HL-60/S4 (cell line): Measurements from ENCODE around the gene SPRED2.

ENCODE experiments used
- in situ Hi-C: fragments of 300-500 bp; cut with MboI; formaldehyde crosslinking; loops from 2 replicates; pipeline ENCODE4 v1.14.3; 2022; ENCODE audit warnings: low sequenced_read_pairs

SPRED2 gene

DNA sequence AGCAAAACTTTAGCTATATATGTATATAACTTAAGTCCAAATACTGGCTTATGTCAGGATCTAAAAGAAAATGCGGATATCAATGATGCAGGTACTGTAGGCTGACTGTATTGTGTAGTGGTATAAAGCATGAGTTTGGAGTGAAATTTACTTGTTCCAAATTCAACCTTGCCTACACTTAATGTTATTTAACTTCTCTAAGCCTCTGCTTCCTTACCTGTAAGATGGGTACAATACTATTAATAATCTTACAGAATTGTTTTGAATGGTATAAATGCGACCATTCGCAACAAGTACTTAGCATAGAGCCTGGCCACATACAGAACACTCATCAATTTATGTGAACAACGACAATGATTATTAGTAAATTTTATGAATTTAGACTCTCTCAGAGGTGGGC is 62.4 kb downstream of the SPRED2 start:
- in situ Hi-C loops = no loop called here

DNA sequence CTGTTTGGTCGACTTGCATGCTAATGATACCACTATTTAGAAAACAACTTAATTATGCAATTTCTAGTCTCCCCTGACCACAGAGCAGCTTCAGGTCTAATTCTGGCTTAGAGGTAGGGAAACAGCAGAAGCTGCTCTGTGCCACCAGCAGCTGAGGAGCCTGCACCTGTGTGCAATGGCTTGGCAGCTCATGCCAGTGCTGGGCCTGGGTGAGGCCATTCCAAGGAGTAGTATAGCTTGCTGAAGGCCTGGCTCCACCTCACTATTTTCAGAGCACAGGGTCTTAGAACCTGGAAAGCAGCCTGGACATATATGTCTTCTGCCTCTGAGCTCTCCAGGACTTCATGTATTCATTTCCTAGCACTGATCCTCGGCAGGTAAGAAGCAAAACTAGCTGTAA is 62.8 kb downstream of the SPRED2 start:
- in situ Hi-C loops = no loop called here

DNA sequence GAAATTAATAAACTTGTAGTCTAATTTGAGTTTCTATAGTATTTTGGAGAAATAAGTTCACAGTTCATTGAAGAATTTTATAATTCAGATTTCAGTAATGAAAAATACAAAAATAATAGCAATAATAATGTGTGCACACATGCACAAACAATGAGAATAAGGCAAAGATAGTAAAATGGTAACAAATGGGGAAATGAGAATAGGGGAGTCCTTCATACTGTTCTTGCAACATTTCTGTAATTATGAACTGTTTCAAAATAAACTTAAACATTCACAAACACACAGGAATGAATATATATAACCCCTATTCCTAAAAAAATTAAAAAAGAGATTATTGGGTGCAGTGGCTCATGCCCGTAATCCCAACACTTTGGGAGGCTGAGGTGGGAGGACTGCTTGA is 63.9 kb downstream of the SPRED2 start:
- in situ Hi-C loops = no loop called here

DNA sequence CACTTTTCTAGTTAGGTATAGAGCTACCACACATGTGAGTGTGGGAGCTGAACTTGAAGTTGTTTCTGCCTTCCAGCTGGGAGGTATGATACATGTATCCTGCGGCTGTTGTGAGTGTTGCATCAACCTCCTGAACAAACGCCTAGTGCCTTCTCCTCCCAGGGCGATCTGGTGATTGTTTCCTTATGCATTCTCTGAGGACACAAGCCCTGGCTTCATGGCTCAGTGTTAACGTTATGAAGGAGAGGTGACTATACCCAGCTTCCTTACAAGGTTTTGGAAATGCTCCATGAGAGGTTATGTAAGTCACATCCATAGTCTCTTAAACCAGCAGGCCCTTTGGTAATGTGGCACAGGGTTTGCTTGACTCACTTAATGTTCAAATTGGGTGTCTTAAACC is 64.9 kb downstream of the SPRED2 start:
- in situ Hi-C loops = no loop called here

DNA sequence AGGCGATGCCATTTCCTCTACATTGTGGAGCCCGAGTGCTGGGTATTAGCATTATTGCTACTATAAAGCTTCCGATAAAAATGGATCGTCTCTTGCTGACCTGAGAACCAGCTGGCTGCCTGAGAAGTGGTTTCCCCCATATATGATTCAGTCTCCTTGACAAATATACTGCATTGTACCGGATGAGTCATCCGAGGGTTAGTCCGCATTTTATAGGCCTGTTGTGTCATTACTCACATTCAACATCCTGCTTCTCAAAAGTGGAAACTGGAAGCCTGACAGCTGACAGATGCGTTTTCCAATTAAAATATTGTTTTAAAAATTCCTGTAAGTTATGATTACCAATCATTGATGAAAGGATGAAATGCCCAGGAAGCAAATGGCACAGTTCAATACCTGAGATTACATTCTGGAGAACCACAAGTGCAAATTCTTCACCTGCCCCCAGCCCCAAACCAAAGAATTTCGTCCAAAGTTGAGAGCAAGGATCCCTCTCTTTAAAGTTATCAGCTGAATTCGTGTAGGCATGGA is 65.7 kb downstream of the SPRED2 start:
- in situ Hi-C loops = no loop called here

DNA sequence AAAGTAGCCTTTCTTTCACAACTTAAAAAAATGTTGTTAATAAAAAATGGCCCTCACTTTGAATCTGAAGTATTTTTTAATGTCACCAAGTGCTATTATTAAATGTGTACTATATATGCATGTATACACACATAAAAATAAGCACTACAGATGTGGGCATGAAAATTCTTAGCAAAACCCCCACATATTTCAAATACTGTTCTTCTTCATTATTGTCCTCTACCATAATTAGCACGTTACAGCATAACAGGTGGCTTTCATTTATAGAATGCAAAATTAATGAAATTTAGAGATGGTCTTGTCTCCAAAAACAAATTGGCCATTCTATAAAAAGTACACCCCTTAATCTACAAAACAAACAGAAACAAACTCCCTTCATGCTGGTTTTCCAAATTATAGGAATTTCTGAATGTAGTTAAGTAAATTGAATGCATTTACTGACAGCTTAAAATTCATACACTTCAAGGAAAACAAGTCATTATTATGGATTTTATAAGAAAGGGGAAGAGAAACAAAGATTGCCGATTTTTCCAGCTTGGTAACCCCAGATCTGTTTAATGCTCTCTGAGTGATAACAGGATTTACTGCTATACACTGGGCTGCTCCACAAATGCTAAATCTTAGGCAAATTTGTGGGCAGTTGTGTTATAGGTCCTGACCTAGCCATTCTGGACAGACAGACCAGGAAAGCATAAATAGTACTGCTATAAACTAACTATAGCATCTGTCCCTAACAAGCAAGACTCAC is 67.2 kb downstream of the SPRED2 start:
- in situ Hi-C loops = no loop called here

DNA sequence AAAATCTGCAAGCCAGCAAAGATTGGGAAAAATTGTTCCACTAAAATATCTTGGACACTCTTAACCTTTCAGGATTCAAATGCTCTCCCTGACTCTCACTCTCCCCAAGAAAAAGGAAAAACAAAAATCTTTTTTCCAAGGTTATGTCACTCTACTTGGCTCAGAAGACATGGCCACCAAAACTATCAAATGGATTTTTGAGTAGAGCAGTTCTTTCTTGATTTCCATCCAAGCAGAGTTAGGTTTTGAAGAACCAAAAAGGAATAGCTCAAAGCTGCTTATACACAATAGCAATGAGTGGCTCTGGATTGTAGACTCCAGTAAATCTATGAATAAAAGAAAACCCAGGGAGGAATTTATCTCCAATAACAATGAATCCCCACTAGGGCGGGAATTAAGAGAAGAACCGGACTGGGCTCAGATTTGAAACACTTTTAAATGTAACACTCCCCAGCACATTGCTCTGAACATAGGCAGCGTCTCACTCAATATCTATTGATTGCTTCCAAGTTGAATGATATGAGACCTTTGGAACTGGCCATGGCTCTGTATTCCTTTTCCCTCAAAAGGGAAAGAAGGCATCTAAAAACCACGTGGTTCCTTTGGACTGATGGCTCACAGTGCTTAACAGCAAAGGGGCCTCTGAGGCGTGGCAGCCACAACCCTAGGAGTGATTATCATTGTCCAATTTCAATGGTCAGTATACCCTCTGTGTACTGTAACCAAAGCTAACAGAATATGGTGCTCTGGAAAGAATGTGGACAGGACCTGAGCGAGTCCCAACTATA is 68.3 kb downstream of the SPRED2 start:
- in situ Hi-C loops = no loop called here

DNA sequence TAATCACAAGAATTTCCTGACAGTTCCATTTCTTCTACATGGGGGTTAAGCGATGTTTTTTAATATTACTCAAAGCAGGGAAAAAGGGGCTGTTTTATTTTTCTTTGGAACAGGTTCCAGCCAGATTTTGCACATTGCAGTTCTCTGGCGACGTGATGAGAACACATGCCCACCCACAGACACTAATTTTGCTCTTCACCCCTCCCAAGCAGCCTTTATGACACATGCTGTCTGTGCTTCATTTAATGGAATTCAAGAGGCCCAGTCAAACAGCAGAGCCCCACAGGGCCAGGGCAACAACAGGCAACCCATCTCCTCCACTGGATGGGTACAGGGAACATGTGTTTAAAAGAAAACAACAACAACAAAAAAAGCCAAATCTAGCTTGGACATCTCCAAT is 70.8 kb downstream of the SPRED2 start:
- in situ Hi-C loops = no loop called here

DNA sequence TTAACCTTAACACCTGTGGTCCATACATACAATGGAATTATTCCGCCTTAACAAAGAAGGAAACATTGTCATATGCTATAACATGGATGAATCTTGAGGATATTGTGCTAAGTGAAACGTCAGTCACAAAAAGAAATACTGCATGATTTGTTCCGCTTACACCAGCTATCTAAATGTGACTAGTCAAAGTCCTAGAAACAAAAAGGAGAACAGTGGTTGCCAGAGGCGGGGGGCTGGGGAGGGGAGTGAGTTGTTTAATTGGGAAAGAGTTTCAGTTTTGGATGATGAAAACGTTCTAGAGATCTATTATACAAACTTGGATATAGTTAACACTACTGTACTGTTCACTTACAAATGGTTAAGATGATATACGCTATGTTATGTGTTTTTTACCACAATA is 72.0 kb downstream of the SPRED2 start:
- in situ Hi-C loops = no loop called here

DNA sequence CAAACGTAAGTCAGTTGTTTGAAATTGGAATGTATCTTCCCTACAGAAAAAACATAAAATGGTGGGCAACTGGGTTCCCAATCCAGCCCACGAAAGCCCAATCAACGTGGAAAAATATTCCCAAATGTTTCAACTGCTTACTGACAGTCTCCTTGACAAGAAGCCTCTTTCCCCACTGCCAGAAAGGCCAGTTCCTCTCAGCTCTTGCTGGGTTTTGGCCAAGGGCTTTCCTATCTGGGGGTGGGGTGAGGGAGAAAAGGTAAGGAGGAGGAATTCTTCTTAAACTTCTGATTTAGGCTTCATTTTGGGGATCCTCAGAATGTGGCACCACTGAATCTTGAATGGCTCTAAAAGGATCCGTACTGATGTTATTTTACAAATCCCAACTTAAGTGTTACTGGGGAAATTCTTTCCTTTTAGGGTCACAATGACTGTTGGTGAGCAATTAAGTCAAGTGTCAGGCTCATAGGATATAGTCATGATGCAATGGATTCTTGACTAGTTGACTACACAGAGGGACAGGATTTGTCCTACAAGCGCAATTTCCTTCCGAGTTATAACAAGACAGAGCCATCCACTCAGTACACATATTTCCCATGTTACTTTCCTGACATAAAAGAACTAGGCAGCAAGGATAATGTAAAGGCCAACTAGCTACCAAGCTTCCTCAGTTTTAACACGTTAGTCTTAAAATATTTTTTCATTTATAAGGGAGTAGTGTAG is 73.6 kb downstream of the SPRED2 start:
- in situ Hi-C loops = no loop called here

DNA sequence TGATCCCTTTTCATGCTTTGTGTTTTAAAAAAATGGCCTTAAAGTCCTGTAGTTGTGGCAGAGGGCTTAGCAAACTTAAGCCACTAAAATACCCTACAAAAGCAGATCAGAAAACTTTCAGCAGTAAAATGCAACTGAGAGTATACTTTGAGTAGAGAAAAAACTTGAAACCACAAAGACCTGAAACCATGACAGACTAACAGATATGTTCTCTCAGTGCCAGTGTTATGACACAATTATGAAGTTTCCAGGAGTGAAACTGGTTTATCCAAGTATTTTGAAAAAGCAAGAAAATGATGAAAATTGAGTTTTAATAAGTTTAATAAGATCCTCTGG is 74.5 kb downstream of the SPRED2 start:
- in situ Hi-C loops = no loop called here

DNA sequence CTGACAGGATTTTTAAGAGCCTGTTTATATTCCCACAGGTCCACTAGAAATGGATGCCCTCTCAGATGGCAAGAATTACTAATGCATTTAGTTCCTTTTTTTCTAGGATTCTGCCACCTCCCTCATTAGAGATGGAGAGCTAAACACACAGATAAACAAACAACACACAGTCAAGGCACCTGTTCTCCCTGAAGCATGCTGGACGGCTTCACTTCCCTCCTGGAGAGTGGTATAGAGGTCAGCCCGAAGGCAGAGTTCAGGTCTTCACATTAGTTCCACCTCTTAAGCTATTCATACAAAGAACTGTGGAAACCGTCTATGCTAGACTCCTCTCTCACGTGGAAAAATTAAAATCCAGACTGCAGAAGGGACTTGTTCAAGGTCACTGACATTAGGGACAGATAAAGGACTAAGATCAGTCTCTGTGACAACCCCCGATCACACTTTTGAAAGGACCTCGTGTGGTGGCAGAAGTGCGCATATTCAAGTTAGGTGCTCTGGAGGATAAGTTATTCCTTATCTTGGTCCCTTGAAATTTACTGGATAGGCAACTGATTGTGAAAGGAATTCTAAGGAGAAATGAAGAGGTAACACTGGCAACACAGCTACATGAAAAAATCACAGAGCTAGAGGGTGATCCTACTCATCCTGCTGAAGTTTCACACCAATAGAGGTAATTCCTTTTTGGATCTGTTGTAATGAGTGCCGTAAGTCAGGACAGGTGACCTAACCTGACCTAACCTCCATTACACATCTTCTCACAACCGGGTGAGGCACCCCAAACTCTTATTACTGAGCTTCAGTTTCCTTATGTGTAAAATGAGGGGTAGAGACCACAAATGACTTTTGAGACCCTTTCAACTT is 75.1 kb downstream of the SPRED2 start:
- in situ Hi-C loops = no loop called here

DNA sequence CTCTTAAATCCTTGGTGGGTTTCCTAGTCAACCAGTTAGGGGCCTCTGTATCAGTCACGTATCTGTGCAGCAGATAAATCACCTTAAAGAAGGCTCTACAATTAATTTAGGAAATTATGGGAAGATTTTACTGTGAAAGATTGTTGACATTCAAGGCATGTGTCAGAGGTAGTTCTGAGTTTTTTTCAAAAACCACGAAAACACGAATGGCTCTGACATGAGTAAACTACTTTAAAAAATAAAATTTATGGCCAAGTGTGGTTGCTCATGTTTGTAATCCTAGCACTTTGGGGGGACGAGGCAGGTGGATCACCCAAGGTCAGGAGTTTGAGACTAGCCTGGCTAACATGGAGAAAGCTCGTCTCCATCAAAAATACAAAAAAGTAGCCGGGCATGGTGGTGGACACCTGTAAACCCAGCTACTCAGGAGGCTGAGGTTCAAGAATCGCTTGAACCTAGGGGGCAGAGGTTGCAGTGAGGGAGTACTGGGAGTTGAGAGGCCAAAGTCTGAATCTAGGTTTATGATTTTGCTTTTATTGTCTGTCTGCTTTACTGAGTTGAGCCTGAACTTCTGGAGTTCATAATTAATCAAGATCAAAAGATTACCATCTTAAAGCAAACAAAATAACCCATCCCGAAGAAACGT is 77.1 kb downstream of the SPRED2 start:
- in situ Hi-C loops = no loop called here

DNA sequence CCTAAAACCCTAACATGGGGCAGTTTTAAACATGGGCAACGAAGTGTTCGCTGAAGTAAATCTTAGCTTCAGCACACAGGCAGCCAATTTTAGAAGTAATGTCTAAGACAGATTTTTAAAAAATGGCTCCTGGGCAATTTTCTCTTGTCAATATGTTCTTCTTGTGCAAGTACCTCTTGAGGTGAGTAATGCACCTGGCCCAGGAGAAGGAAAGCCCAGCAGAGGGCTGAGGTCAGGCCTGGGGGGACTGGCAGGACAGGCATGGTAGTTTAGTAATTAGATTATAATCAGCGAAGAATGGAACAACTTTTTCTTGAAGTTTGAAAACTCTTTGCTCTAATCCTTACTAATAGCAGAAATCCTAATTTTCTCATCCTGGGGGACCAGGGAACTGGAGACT is 77.6 kb downstream of the SPRED2 start:
- in situ Hi-C loops = no loop called here

DNA sequence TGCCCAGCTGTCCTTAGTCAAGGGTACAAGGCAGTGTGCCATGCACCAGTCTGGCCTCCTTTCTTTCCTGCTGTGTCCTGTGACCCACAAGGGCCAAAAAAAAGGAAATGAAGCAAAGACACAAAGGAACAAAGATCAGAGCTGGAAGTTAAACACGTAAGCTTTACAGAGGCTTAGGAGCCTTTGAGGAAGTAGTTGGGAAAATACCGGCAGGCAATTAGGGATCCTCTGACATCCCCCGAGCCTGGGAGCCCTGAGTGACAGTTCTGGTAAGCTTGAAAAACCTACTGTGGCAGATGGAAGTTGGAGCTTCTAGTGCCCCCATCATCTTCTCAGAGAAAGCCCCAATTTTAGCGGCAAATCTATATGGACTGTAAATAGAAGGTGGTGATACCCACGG is 78.5 kb downstream of the SPRED2 start:
- in situ Hi-C loops = no loop called here

DNA sequence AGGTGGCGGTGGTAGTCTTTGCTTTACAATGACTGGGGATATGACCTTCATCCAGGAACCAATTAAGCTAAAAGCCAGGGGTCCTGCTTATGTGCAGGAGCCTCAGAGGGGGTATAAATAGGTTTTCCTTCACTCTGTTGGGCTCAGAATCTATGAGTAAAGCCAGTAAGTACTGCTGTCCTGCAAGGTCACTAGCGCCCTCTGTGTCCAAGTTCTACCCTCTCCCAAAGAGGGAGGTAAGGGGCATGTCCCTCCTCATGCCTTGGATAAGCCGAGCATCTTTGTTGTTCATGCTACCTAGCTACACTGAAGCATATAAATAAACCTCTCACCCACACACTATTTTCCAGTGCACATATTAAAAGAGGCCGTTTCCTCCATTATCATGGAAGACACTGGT is 79.4 kb downstream of the SPRED2 start:
- in situ Hi-C loops = no loop called here

DNA sequence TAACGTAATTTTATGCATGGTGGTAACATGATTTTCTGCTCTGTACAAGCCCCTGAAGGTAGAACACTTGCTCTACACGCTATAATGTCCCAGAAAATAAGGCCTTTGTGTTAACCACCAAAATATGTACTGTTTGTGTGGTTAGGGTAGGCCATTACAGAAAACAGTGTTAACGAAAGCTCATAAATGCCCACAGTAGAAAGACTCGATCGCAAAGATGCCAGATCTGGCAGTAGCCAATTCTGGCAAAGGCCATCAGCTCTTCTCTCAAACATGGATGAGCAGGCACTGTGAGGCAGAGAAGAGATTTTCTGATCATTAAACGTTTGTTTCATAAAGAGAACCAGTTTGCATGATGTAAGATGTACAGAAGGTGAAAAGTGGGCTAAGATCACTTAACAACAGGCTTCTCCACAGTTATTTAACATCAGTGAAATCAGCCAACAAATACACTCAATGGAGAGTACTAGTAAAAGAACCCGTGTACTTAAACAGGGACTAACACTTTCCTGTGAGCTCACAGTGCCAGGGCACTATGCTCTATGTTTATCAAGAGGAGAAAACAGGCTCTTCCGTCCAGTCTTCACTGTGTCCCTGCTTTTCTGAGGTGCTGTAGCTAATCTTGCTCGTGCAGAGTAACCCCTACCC is 80.3 kb downstream of the SPRED2 start:
- in situ Hi-C loops = no loop called here

DNA sequence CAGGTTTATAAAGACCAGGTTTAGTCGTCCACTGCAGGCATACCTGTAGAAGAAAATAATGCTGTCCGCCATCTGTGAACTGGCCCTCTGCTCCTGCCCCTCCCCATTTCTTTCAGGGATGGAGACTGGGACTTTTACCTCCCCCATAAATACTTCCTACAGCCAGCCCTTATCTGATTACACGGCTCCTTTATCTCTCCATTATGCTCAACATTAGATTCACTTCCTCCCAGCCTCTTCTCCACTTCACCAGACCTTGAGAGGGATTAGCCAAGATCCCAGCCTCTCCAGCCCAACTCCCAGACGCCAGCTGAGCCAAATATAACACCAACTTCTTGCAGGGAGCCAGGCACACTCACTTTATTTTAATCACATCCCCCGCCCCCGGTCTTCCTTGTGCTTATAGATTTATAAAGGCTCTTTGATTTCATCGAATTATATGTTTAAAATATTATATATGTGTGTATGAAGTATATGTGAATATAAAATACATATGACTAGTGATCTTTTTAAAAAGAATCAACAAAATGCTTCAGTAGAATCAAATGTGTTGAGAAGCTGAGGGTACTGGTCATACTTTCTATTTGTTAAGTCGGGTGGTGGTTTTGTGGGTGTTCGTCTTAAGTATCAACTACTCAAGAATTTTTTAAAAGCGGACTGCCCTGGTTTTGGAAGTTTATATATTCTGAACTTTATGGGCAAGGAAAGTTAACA is 81.0 kb downstream of the SPRED2 start:
- in situ Hi-C loops = no loop called here

DNA sequence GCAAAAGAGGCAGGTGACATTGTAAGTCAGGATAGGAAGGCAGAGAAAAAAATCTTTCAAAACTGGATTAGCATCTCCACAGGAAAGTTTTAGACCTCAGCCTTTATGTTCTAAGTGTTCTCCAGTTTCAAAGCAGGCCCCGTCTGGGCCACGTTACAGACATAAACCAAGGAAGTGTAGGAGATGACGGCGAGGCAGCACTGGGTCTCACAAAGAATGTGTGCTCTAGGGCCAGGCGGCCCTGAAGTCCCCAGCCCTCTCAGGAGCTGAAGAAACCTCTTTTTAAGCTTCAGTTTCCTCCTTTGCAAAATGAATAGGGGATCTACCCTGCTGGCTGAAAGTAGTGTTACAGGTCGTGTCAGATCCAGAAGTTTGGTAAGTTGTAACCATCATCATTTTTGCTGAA is 81.7 kb downstream of the SPRED2 start:
- in situ Hi-C loops = no loop called here
